ENCODE measurements around the gene KIF7. TPM values are rescaled to one million over a fixed set of nuclear protein-coding genes. Genes with fewer than 3 reads are reported as not detected.

The KIF7 gene
- total RNA-seq, 4 donors from 2014 or later: 2.0 to 17.3 (median 11.3) TPM

DNA sequence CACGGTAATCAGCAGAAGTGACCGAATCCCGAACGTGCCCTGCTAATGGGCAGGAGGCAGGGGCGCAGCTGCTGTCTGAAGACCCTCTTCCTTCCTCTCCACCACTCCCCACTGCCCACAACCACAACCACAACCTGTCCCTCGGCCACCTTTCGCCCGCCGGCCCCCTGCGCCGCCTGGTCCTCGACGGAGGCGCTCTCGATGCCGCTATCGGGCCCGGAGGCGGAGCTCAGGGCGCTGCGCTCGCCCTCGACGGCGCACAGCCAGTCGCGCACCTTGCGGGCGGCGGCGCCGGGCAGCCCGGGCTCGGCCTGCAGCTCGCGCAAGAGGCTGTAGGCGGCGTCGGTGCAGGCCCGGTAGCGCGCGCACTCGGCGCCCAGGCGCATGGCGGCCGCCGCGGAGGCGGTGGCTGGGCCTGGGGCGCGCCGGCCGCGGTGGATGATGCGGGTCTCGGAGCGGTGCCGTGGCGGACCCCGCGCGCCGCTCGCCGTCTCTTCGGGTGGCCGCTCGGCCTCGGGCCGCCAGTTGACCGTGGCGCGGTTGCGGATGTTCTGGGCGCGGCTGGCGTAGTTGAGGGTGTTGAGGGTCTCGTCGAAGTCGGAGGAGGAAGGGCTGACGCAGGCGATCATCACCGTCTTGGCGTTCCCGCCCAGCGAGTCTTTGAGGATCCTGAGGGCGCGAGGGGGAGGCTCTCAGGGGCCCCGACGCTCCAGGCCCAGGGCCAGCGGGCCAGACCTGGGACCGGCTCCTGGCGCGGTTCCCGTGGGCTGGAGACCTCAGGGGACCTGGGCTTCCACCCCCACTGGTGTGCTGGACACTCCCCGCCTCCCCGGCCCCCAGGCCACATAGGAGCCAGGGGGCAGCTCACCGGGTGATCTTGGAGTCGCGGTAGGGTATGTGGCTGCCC is 6.9 kb downstream of the KIF7 start:
- Histone ChIP-seq H3K9me3 (no peaks in the 10 kb centered on the region), H3K36me3 (no peaks in the 10 kb centered on the region), H3K4me3 (no peak overlapping the region), H3K4me1 (no peaks in the 10 kb centered on the region), H3K27me3 (no peaks in the 10 kb centered on the region), H3K27ac (no peak overlapping the region)
- intact Hi-C loops (cut with DNase I; ENCODE audit: low total_unique reads): no loop called here
- no peak for DNase-seq
- TF ChIP-seq POLR2A (IDR thresholded peaks at IDR 0.05) (no peak), CTCF (IDR thresholded peaks at IDR 0.05) (no peak)

- Histone ChIP-seq H3K4me3 (no peak overlapping the region), H3K36me3 (no peaks in the 10 kb centered on the region), H3K27ac (no peak overlapping the region), H3K9me3 (no peaks in the 10 kb centered on the region), H3K27me3 (no peaks in the 10 kb centered on the region), H3K4me1 (no peaks in the 10 kb centered on the region)
- TF ChIP-seq CTCF (IDR thresholded peaks at IDR 0.05) (peak; percentile 55 to 84 (median 64)), POLR2A (IDR thresholded peaks at IDR 0.05) (no peak)
- DNase-seq: peak; percentile 67 to 71
- intact Hi-C loops (cut with DNase I; ENCODE audit: low total_unique reads): no loop called here
Observed at GRCh38 chr15:89647191-89647851, 7.9 kb downstream of the KIF7 start.

DNA sequence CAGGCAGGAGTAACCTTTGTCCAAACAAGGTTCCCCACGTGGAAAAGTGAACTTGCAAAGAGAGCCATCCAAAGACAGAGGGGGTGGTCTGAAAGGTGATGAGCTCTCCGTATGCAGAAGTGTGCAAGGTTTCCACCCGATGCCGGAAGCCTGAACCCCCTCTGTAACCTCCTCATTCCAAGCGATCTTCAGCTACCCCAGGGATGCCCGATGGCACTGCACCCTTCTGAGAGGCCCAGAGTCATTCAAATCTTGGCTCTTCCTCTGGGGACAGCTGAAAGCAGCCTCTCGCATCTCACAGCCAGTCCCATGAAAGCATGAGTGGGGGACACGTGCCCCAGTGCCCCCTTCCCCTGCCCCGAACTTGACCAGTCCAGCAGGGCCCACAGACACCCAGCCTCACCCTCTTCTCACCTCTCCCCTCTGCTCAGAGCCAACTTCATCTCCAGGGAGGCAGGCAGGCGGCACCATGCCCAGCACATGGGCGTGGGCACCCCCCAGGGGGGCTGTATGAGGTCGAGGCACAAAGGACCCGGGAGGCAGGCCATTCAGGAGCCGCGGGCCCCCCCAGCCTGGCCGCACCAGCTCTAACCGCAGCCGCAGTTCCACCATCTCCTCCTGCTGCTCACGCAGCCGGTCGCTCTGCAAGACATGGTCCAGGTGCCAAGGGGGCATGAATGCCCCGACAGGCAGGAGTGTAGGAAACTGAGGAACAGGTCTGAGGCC is 8.7 kb downstream of the KIF7 start:
- Histone ChIP-seq H3K27ac (no peak overlapping the region), H3K4me3 (no peak overlapping the region), H3K27me3 (no peaks in the 10 kb centered on the region), H3K9me3 (no peaks in the 10 kb centered on the region), H3K4me1 (no peaks in the 10 kb centered on the region), H3K36me3 (no peaks in the 10 kb centered on the region)
- TF ChIP-seq POLR2A (IDR thresholded peaks at IDR 0.05): no peak
- TF ChIP-seq CTCF (IDR thresholded peaks at IDR 0.05): no peak
- intact Hi-C loops (cut with DNase I; ENCODE audit: low total_unique reads): no loop called here
- DNase-seq: no peak

- Histone ChIP-seq H3K27me3 (no peaks in the 10 kb centered on the region), H3K4me1 (no peaks in the 10 kb centered on the region), H3K9me3 (no peaks in the 10 kb centered on the region), H3K27ac (no peak overlapping the region), H3K36me3 (no peaks in the 10 kb centered on the region), H3K4me3 (no peak overlapping the region)
- intact Hi-C loops (cut with DNase I; ENCODE audit: low total_unique reads): no loop called here
- TF ChIP-seq POLR2A (IDR thresholded peaks at IDR 0.05) (no peak), CTCF (IDR thresholded peaks at IDR 0.05) (no peak)
- DNase-seq: no peak
Observed at GRCh38 chr15:89645680-89646079, 9.6 kb downstream of the KIF7 start.
